PFSK-1 (cell line): ENCODE results near the gene CNTNAP2.

Experiments
- POLR2AphosphoS5 ChIP-seq: IDR thresholded peaks from 2 replicates; pipeline ENCODE4 v1.6.1; 2012; ENCODE audit warnings: low read depth, mild to moderate bottlenecking, control low read depth, low read length, moderate library complexity
- REST ChIP-seq, 2 experiments: IDR thresholded peaks; 2 replicates each; pipeline versions ENCODE4 v1.6.1 to v1.8.0; 2011 to 2012; ENCODE audit warnings: low read depth in 2 of 2, low read length in 2 of 2, control low read depth in 1 of 2, inconsistent platforms in 1 of 2, mild to moderate bottlenecking in 1 of 2, moderate library complexity in 1 of 2; ENCODE audit not compliant: insufficient read depth in 1 of 2
- SIN3A ChIP-seq: IDR thresholded peaks from 2 replicates; pipeline ENCODE4 v1.6.1; 2012; ENCODE audit warnings: mild to moderate bottlenecking, low read length, moderate library complexity, borderline replicate concordance; ENCODE audit not compliant: insufficient read depth
- TAF1 ChIP-seq: IDR thresholded peaks from 2 replicates; pipeline ENCODE4 v1.6.1; 2012; ENCODE audit warnings: low read length, control low read depth, borderline replicate concordance; ENCODE audit not compliant: insufficient read depth

GRCh38 chr7:147852833-147853232 is 1736.2 kb downstream of the CNTNAP2 start:
- no peak for TF ChIP-seq TAF1
- TF ChIP-seq REST (IDR thresholded peaks at IDR 0.05; ENCODE audit: insufficient read depth in 1 of 2, low read depth in 2 of 2, low read length in 2 of 2), result no peak
- no peak for TF ChIP-seq SIN3A
- no peak for TF ChIP-seq POLR2AphosphoS5
